CD4-positive, alpha-beta memory T cell (primary cell): ENCODE data around the gene TTC23L. TPM values are rescaled to one million over a fixed set of nuclear protein-coding genes. Genes with fewer than 3 reads are reported as not detected.

Experiments used
- polyA plus RNA-seq, 2 donors: library from polyadenylated mRNA; unstranded; fragments of 300-500 nt; fragmentation: Illumina TruSeq; gene quantifications; one replicate each; pipeline ENCODE4 v1.2.3, GENCODE V29; 2021
- total RNA-seq, 2 experiments: library from RNA; stranded (reverse); gene quantifications; one replicate each; pipeline ENCODE4 v1.2.3, GENCODE V29; 2021

Gene TTC23L
- total and polyA plus RNA-seq, 4 experiments from 2014 or later: 0.47 TPM; not detected in 3

Other genes with a start within 250 kb of the TTC23L start
- 1 to 10 TPM; 1.9 to 2.6 TPM for gene RAI14, start 182.8 kb upstream of the TTC23L start, total RNA-seq
- gene RAI14, start 182.8 kb upstream of the TTC23L start, polyA plus RNA-seq: 1 to 10 TPM in 1 of 2 donors, under 1 TPM in 1; 0.15 to 2.4 TPM
- gene RAD1, start 76.3 kb downstream of the TTC23L start, total RNA-seq: 10 to 100 TPM; 22.7 to 26.3 TPM
- 10 to 100 TPM; 16.2 to 21.8 TPM for gene RAD1, start 76.3 kb downstream of the TTC23L start, polyA plus RNA-seq
- gene BRIX1, start 76.5 kb downstream of the TTC23L start, total RNA-seq: 10 to 100 TPM; 27.1 to 30.9 TPM
- gene BRIX1, start 76.5 kb downstream of the TTC23L start, polyA plus RNA-seq: 10 to 100 TPM; 50.2 to 63.9 TPM
- gene DNAJC21, start 90.4 kb downstream of the TTC23L start, total RNA-seq: 10 to 100 TPM; 63.7 to 67.9 TPM
- 10 to 100 TPM; 10.1 to 29.9 TPM for gene DNAJC21, start 90.4 kb downstream of the TTC23L start, polyA plus RNA-seq
- not detected for gene AGXT2, start 208.8 kb downstream of the TTC23L start, total RNA-seq
- gene AGXT2, start 208.8 kb downstream of the TTC23L start, polyA plus RNA-seq: not detected